PC-9 (cell line): ENCODE results near the gene WAPL. TPM values are rescaled to one million over a fixed set of nuclear protein-coding genes. Genes with fewer than 3 reads are reported as not detected.

Experiments used
- BruUV-seq: library from RNA; stranded (reverse); fragments of 400-500 nt; replicated peaks from 2 replicates; lab custom pipeline; 2021; lab: Mats Ljungman, UMichigan
- CTCF ChIA-PET: fragments of 300-600 bp; sonication (Branson Sonifier 250); formaldehyde crosslinking; loops from one replicate; lab custom pipeline; 2022; ENCODE audit warnings: antibody characterized with exemption; lab: Charles Lee
- POLR2A ChIA-PET: fragments of 300-600 bp; sonication (Branson Sonifier 250); formaldehyde crosslinking; loops from one replicate; lab custom pipeline; 2022; ENCODE audit warnings: antibody characterized with exemption; ENCODE audit not compliant: unreplicated experiment; lab: Charles Lee
- DNase-seq, 2 experiments: peaks; one replicate each; pipeline versions ENCODE4 v3.0.0 to v3.0.0-alpha.2; 2015 to 2022; ENCODE audit warnings: mixed read lengths in 1 of 2
- H2AFZ ChIP-seq: fragments of 200-600 bp; sonication (generic); 2 replicates; pipeline ENCODE4 v1.8.1; 2017; ENCODE audit warnings: antibody characterized with exemption
- H3F3A ChIP-seq: fragments of 200-600 bp; sonication (generic); 2 replicates; pipeline ENCODE4 v1.8.1; 2017; ENCODE audit warnings: antibody characterized with exemption, mild to moderate bottlenecking, low read depth; ENCODE audit not compliant: insufficient read depth
- H3K27ac ChIP-seq: fragments of 200-600 bp; sonication (generic); 2 replicates; pipeline ENCODE4 v1.6.1; 2016; ENCODE audit warnings: mixed run types
- H3K27me3 ChIP-seq: fragments of 200-600 bp; sonication (generic); 2 replicates; pipeline ENCODE4 v1.6.1; 2016; ENCODE audit warnings: low read depth, mixed run types; ENCODE audit not compliant: insufficient read depth
- H3K36me3 ChIP-seq: fragments of 200-600 bp; sonication (generic); 2 replicates; pipeline ENCODE4 v1.6.1; 2016; ENCODE audit warnings: low read depth, mixed run types
- H3K4me1 ChIP-seq: fragments of 200-600 bp; sonication (generic); replicated peaks from 2 replicates; pipeline ENCODE4 v1.6.1; 2016; ENCODE audit warnings: mixed run types; ENCODE audit not compliant: insufficient read depth
- H3K4me2 ChIP-seq: fragments of 200-600 bp; sonication (generic); 2 replicates; pipeline ENCODE4 v1.6.1; 2017; ENCODE audit warnings: mixed run types
- H3K4me3 ChIP-seq: fragments of 200-600 bp; sonication (generic); 2 replicates; pipeline ENCODE4 v1.6.1; 2016; ENCODE audit warnings: mixed run types
- H3K79me2 ChIP-seq: fragments of 200-600 bp; sonication (generic); 2 replicates; pipeline ENCODE4 v1.6.1; 2017; ENCODE audit warnings: low read depth, mixed run types
- H3K9me2 ChIP-seq: fragments of 200-600 bp; sonication (generic); 2 replicates; pipeline ENCODE4 v1.8.1; 2017; ENCODE audit warnings: mild to moderate bottlenecking; ENCODE audit not compliant: insufficient read depth
- H3K9me3 ChIP-seq: fragments of 200-600 bp; sonication (generic); 2 replicates; pipeline ENCODE4 v1.8.1; 2016; ENCODE audit warnings: low read depth; ENCODE audit not compliant: insufficient read depth
- H4K20me1 ChIP-seq: fragments of 200-600 bp; sonication (generic); 2 replicates; pipeline ENCODE4 v1.8.1; 2017; ENCODE audit not compliant: insufficient read depth
- EZH2 ChIP-seq: fragments of 200-600 bp; sonication (generic); IDR thresholded peaks from 2 replicates; pipeline ENCODE4 v1.8.0; 2017; ENCODE audit warnings: antibody characterized with exemption, low read depth
- intact Hi-C: fragments of 100-400 bp; cut with micrococcal nuclease; formaldehyde crosslinking; loops from one replicate; pipeline ENCODE4 v1.10.0; 2022; ENCODE audit not compliant: unreplicated experiment
- total RNA-seq: library from RNA; stranded (reverse); gene quantifications from 2 replicates; pipeline ENCODE4 v1.2.3, GENCODE V29; 2021
- TF ChIP-seq, protein P1 (sequence below): fragments of 200-600 bp; sonication (generic); conservative IDR thresholded peaks from 2 replicates; pipeline ENCODE4 v1.6.1; 2017; ENCODE audit warnings: mixed run types, antibody characterized with exemption, mild to moderate bottlenecking, moderate library complexity

Gene WAPL
- total RNA-seq, 1 experiment from 2014 or later = 20.9 TPM

DNA sequence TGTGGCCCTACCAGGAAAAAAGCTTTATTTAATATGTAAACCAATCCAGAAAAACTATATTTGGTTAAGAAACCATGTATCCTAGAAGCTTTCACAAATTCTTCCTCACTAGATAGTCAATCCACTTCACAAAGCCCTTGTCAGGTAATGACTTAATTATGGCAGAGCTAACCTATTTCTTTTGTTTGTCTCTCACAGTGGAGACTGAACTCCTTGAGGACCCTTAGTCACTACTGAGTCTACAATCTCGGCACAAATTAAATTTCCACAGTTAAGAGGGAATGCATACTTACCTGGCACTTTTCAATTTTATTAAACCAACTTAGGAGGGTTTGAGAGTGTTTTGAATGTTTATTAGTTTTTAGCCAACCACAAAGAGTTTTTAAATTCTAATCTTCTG lies 23.0 kb downstream of the WAPL start:
- peaks cover 13% of the 10 kb centered on the region for H3K36me3 ChIP-seq
- DNase-seq = no peak
- H3K4me1 ChIP-seq = no peaks in the 10 kb centered on the region
- H3K4me3 ChIP-seq = no peak overlapping the region
- H3K27me3 ChIP-seq = no peaks in the 10 kb centered on the region
- no peak overlapping the region for H3K27ac ChIP-seq
- H3F3A ChIP-seq = no peaks in the 10 kb centered on the region
- TF ChIP-seq EZH2 = no peak
- TF ChIP-seq, protein P1, sequence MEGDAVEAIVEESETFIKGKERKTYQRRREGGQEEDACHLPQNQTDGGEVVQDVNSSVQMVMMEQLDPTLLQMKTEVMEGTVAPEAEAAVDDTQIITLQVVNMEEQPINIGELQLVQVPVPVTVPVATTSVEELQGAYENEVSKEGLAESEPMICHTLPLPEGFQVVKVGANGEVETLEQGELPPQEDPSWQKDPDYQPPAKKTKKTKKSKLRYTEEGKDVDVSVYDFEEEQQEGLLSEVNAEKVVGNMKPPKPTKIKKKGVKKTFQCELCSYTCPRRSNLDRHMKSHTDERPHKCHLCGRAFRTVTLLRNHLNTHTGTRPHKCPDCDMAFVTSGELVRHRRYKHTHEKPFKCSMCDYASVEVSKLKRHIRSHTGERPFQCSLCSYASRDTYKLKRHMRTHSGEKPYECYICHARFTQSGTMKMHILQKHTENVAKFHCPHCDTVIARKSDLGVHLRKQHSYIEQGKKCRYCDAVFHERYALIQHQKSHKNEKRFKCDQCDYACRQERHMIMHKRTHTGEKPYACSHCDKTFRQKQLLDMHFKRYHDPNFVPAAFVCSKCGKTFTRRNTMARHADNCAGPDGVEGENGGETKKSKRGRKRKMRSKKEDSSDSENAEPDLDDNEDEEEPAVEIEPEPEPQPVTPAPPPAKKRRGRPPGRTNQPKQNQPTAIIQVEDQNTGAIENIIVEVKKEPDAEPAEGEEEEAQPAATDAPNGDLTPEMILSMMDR = no peak
- no peak overlapping the region for H3K4me2 ChIP-seq
- no peaks in the 10 kb centered on the region for H3K9me3 ChIP-seq
- H4K20me1 ChIP-seq = peaks cover 36% of the 10 kb centered on the region
- H3K79me2 ChIP-seq = peaks cover 55% of the 10 kb centered on the region
- intact Hi-C loops = loop anchor here (5.0 kb wide), 1 partner anchor 46 kb away; no protein-coding TSS in a partner anchor
- no TSS peak for BruUV-seq
- ChIA-PET POLR2A (no interaction called here), CTCF (no interaction called here)
- no peaks in the 10 kb centered on the region for H3K9me2 ChIP-seq
- no peak overlapping the region for H2AFZ ChIP-seq

DNA sequence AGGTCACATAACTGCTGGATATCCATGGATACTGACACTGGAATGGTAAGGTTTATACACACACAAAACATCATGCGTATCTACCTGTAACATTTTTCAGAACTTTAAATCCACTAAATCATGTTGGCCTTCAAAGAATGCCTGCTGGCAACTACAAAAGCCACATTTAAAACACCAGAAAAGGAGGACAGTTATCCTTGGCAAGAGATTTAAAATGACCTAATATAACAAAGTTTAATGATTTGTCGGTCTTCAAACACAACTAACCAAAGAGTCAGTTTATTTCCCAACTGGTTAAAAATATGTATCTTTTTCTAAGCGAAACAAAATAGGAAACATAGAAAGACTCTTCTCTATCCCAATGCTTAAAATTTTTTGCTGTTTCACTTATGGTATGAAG lies 24.0 kb downstream of the WAPL start:
- intact Hi-C loops = loop anchor here (5.0 kb wide), 1 partner anchor 45 kb away; no protein-coding TSS in a partner anchor
- Histone ChIP-seq H4K20me1 (peaks cover 29% of the 10 kb centered on the region), H3K4me3 (no peak overlapping the region), H3K4me2 (no peak overlapping the region), H2AFZ (no peak overlapping the region), H3K9me3 (no peaks in the 10 kb centered on the region), H3K27ac (no peak overlapping the region), H3K36me3 (peaks cover 13% of the 10 kb centered on the region), H3K9me2 (no peaks in the 10 kb centered on the region), H3K79me2 (peaks cover 45% of the 10 kb centered on the region), H3F3A (no peaks in the 10 kb centered on the region), H3K4me1 (no peaks in the 10 kb centered on the region), H3K27me3 (no peaks in the 10 kb centered on the region)
- ChIA-PET POLR2A (interaction anchor here (0.6 kb wide), 1 partner anchor 152 kb away, joined by 4 read pairs; no protein-coding TSS in a partner anchor), CTCF (no interaction called here)
- BruUV-seq = no TSS peak
- no peak for TF ChIP-seq EZH2
- TF ChIP-seq, protein P1 = no peak
- no peak for DNase-seq

DNA sequence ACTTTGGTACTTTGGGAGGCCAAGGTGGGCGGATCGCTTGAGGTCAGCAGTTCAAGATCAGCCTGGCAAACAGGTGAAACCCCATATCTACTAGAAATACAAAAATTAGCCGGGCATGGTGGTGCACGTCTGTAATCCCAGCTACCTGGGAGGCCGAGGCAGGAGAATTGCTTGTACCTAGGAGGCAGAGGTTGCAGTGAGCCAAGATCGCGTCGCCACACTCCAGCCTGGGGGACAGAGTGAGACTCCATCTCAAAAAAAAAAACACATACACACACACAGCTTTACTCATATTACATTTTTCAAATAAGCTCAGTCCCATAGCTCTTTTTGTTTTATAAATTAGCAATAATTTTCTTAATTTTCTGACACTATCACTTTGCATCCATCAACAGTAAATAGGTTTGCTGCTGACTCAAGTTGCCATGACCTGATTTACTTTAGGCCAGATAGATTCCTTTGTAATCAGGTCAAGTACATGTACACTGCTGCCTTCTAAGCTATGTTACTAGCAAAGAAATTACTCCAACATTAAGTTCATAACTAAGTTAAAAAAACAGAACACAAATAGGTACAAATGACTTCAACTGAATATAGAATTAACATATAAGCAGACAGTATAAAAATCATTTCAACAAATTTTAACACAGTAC lies 31.5 kb downstream of the WAPL start:
- BruUV-seq = no TSS peak
- CTCF ChIA-PET = interaction anchor here (0.6 to 0.7 kb wide), 3 partner anchors 555 to 1274 kb away, joined by 3 to 14 read pairs (median 4); no protein-coding TSS in a partner anchor
- peaks cover 5% of the 10 kb centered on the region; the same call in 1 of the 2 replicates for H3K36me3 ChIP-seq

More for the DNA sequence above, 31.5 kb downstream of the WAPL start:
- intact Hi-C loops = no loop called here
- Histone ChIP-seq H3K9me2 (no peaks in the 10 kb centered on the region), H2AFZ (no peak overlapping the region), H3K9me3 (no peaks in the 10 kb centered on the region), H3K4me3 (no peak overlapping the region), H3K79me2 (peaks cover 6% of the 10 kb centered on the region; the same call in 1 of the 2 replicates), H3K27ac (no peak overlapping the region), H3K4me1 (no peaks in the 10 kb centered on the region), H3K27me3 (no peaks in the 10 kb centered on the region), H4K20me1 (peaks cover 6% of the 10 kb centered on the region; the same call in 1 of the 2 replicates), H3K4me2 (no peak overlapping the region), H3F3A (no peaks in the 10 kb centered on the region)
- TF ChIP-seq, protein P1 = no peak
- TF ChIP-seq EZH2 = no peak
- no peak for DNase-seq
- POLR2A ChIA-PET = no interaction called here
